GM12878 (cell line): ENCODE measurements around the gene KRTAP10-8. TPM values are rescaled to one million over a fixed set of nuclear protein-coding genes. Genes with fewer than 3 reads are reported as not detected.

Experiments
- ATAC-seq: fragments of 200-7000 bp; cut with Tn5 transposase; 3 replicates; pipeline ENCODE4 v1.9.1; 2020; ENCODE audit warnings: mild to moderate bottlenecking, moderate library complexity
- BruUV-seq: library from RNA; stranded (reverse); fragments of 400-500 nt; replicated peaks from 2 replicates; lab custom pipeline; 2021; lab: Mats Ljungman, UMichigan
- CTCF ChIA-PET: fragments of 300-600 bp; sonication (Branson Sonifier 250); formaldehyde crosslinking; extraction: SDS; loops from one replicate; lab custom pipeline; 2021; ENCODE audit warnings: inconsistent platforms; lab: Yijun Ruan, JAX
- POLR2A ChIA-PET: fragments of 350-600 bp; formaldehyde crosslinking; extraction: SDS; loops from one replicate; lab custom pipeline; 2021; ENCODE audit warnings: inconsistent platforms; lab: Charles Lee
- RAD21 ChIA-PET: fragments of 300-600 bp; sonication (Branson Sonifier 250); formaldehyde crosslinking; loops from one replicate; lab custom pipeline; 2023; ENCODE audit warnings: antibody characterized with exemption; ENCODE audit not compliant: unreplicated experiment; lab: Charles Lee
- SMC1A ChIA-PET: fragments of 300-600 bp; sonication (Branson Sonifier 250); formaldehyde crosslinking; loops from one replicate; lab custom pipeline; 2023; ENCODE audit not compliant: unreplicated experiment, uncharacterized antibody; lab: Charles Lee
- DNase-seq: peaks from one replicate; pipeline ENCODE4 v3.0.0-alpha.2; 2011; ENCODE audit warnings: low read depth, low spot score
- FAIRE-seq: peaks from 3 replicates; lab custom pipeline; 2011; peaks lifted over from hg19 to GRCh38; lab: Jason Lieb, UNC
- H2AFZ ChIP-seq: 2 replicates; pipeline ENCODE4 v1.6.0; 2011; ENCODE audit warnings: low read depth, low read length, control low read depth; ENCODE audit not compliant: control insufficient read depth
- H3K27ac ChIP-seq: 2 replicates; pipeline ENCODE4 v1.5.1; 2011; ENCODE audit warnings: control low read depth; ENCODE audit not compliant: control insufficient read depth, insufficient read depth
- H3K27me3 ChIP-seq, 2 experiments: replicated peaks in 1 of 2; 2 replicates each; pipeline versions ENCODE4 v1.6.0 to v1.6.1; 2011; ENCODE audit warnings: low read length in 1 of 2; ENCODE audit not compliant: control insufficient read depth in 2 of 2, insufficient read depth in 2 of 2
- H3K36me3 ChIP-seq, 2 experiments: 2 replicates each; pipeline ENCODE4 v1.5.1; 2011; ENCODE audit warnings: low read length in 1 of 2; ENCODE audit not compliant: control insufficient read depth in 2 of 2, insufficient read depth in 2 of 2
- H3K4me1 ChIP-seq: 2 replicates; pipeline ENCODE4 v1.6.1; 2011; ENCODE audit warnings: mild to moderate bottlenecking, low read length, moderate library complexity, mixed read lengths; ENCODE audit not compliant: control insufficient read depth, insufficient read depth
- H3K4me2 ChIP-seq: 2 replicates; pipeline ENCODE4 v1.6.0; 2011; ENCODE audit warnings: control low read depth; ENCODE audit not compliant: control insufficient read depth, insufficient read depth
- H3K4me3 ChIP-seq: fragments of 200-600 bp; sonication (generic); 2 replicates; pipeline ENCODE4 v1.5.1; 2016
- H3K79me2 ChIP-seq: 2 replicates; pipeline ENCODE4 v1.6.0; 2011; ENCODE audit warnings: low read length; ENCODE audit not compliant: control insufficient read depth, insufficient read depth
- H3K9ac ChIP-seq: 2 replicates; pipeline ENCODE4 v1.8.0; 2011; ENCODE audit warnings: low read length, control low read depth, mixed read lengths; ENCODE audit not compliant: control insufficient read depth, insufficient read depth
- H3K9me3 ChIP-seq: replicated peaks from 3 replicates; pipeline ENCODE4 v1.5.1; 2011; ENCODE audit warnings: mild to moderate bottlenecking, low read length; ENCODE audit not compliant: control insufficient read depth, insufficient read depth
- H4K20me1 ChIP-seq: 2 replicates; pipeline ENCODE4 v1.6.0; 2011; ENCODE audit not compliant: control insufficient read depth, insufficient read depth
- CEBPB ChIP-seq, 2 experiments: fragments of 150-350 bp in 1 of 2; IDR thresholded peaks; 2 replicates each; pipeline ENCODE4 v1.6.1; 2012 to 2014; ENCODE audit warnings: low read depth in 2 of 2, low read length in 2 of 2, borderline replicate concordance in 1 of 2, inconsistent platforms in 1 of 2
- CHD1 ChIP-seq: IDR thresholded peaks from 2 replicates; pipeline ENCODE4 v1.6.1; 2012; ENCODE audit warnings: low read depth, low read length, improper control_type of control experiment
- EP300 ChIP-seq, 2 experiments: fragments of 150-350 bp in 1 of 2; IDR thresholded peaks; 2 replicates each; pipeline ENCODE4 v1.6.1; 2011 to 2012; ENCODE audit warnings: low read depth in 2 of 2, low read length in 2 of 2, borderline replicate concordance in 1 of 2, improper control_type of control experiment in 1 of 2, inconsistent platforms in 1 of 2; ENCODE audit not compliant: control insufficient read depth in 1 of 2
- NR2C2 ChIP-seq: IDR thresholded peaks from 2 replicates; pipeline ENCODE4 v1.6.1; 2011; ENCODE audit warnings: borderline replicate concordance, low read depth; ENCODE audit not compliant: control insufficient read depth, insufficient read length
- STAT1 ChIP-seq: fragments of 450-650 bp; conservative IDR thresholded peaks from 2 replicates; pipeline ENCODE4 v1.6.1; 2014; ENCODE audit warnings: antibody characterized with exemption, mild to moderate bottlenecking
- TCF7 ChIP-seq: IDR thresholded peaks from 2 replicates; pipeline ENCODE4 v1.6.1; 2014; ENCODE audit warnings: antibody characterized with exemption, borderline replicate concordance
- ZBTB40 ChIP-seq: fragments of 450-650 bp; IDR thresholded peaks from 2 replicates; pipeline ENCODE4 v1.6.1; 2016; ENCODE audit warnings: mild to moderate bottlenecking, moderate library complexity, borderline replicate concordance
- WGBS: methylation state at CpG from one replicate; pipeline ENCODE4 v1.1.6; 2016; ENCODE audit warnings: low lambda C conversion rate; ENCODE audit not compliant: insufficient replicate concordance, insufficient coverage; ENCODE audit errors: missing lambda C conversion rate; 5-methylcytosine and 5-hydroxymethylcytosine counted together
- in situ Hi-C: fragments of 300-500 bp; cut with MboI; formaldehyde crosslinking; loops from 9 replicates; pipeline ENCODE4 v1.14.3; 2018; ENCODE audit warnings: mixed read lengths
- intact Hi-C: fragments of 100-400 bp; cut with micrococcal nuclease; formaldehyde crosslinking; loops from one replicate; pipeline ENCODE4 v1.14.2; 2022; ENCODE audit not compliant: unreplicated experiment
- polyA plus RNA-seq, 11 experiments: library from polyadenylated mRNA; depleted of rRNA in 4 of 11; unstranded in 6 of 11; stranded (reverse) in 5 of 11; fragments of >200 nt; fragmentation: Nextera tagmentation in 4 of 11; fragmentation: Illumina TruSeq in 1 of 11; extraction: Ambion mirVana in 4 of 11; extraction: Trizol in 1 of 11; gene quantifications; 1 replicate in 1 of 11; 2 replicates in 10 of 11; pipeline versions ENCODE4 v1.2.1 to v1.2.3, GENCODE V29; 2011 to 2016; ENCODE audit warnings: inconsistent platforms in 2 of 11, missing spikeins in 2 of 11, low read depth in 1 of 11
- total RNA-seq, 4 experiments: library from RNA; depleted of rRNA in 3 of 4; stranded (reverse); fragments of >200 nt in 3 of 4; fragmentation: Illumina TruSeq in 1 of 4; extraction: Trizol in 1 of 4; gene quantifications; 2 replicates each; pipeline versions ENCODE4 v1.2.1 to v1.2.3, GENCODE V29; 2013 to 2021

The KRTAP10-8 gene
- total and polyA plus RNA-seq, 10 of the 15 experiments (the other 5 are each of a cell fraction or from before 2014, with no cell fraction given), result not detected

- no peak overlapping the region for H3K9ac ChIP-seq
- H3K4me3 ChIP-seq, result no peak overlapping the region
- CTCF ChIA-PET, result no interaction called here
- no peak for TF ChIP-seq NR2C2
- TF ChIP-seq CEBPB (IDR thresholded peaks at IDR 0.05; ENCODE audit: borderline replicate concordance in 1 of 2, low read depth in 2 of 2, low read length in 2 of 2), result no peak
- TF ChIP-seq EP300 (IDR thresholded peaks at IDR 0.05; ENCODE audit: borderline replicate concordance in 1 of 2, control insufficient read depth in 1 of 2, low read depth in 2 of 2, low read length in 2 of 2), result no peak
- TF ChIP-seq TCF7, result no peak
- TF ChIP-seq CHD1, result no peak
- TF ChIP-seq ZBTB40, result no peak
- no peak for TF ChIP-seq STAT1
- FAIRE-seq (no peak), DNase-seq (no peak), ATAC-seq (no peak)
- in situ Hi-C loops, result no loop called here
- intact Hi-C loops, result no loop called here
- H3K9me3 ChIP-seq, result peaks cover 2% of the 10 kb centered on the region; the same call in 1 of the 3 replicates
- 53% methylated on average over 16 of the region's 16 CpGs for WGBS
- no peaks in the 10 kb centered on the region for H4K20me1 ChIP-seq
- H3K4me2 ChIP-seq, result no peak overlapping the region
- H3K27me3 ChIP-seq, result no peaks in the 10 kb centered on the region
- no peaks in the 10 kb centered on the region for H3K36me3 ChIP-seq
- H3K4me1 ChIP-seq, result no peaks in the 10 kb centered on the region
- H3K27ac ChIP-seq, result no peak overlapping the region
- H3K79me2 ChIP-seq, result no peaks in the 10 kb centered on the region
- RAD21 ChIA-PET, result no interaction called here
- H2AFZ ChIP-seq, result no peak overlapping the region
- BruUV-seq, result no TSS peak
- POLR2A ChIA-PET, result no interaction called here
- SMC1A ChIA-PET, result no interaction called here
These were observed 4.7 kb downstream of the KRTAP10-8 start for GRCh38 chr21:44616591-44616926.
